NCI-H2171 (cell line): ENCODE measurements around the gene P2RY11.

ENCODE experiments used
- DNase-seq: peaks from one replicate; lab custom pipeline; 2025; lab: John Stamatoyannopoulos, UW

The P2RY11 gene

GRCh38 chr19:10141479-10141878 lies 30.0 kb downstream of the P2RY11 start:
- no peak for DNase-seq

DNA sequence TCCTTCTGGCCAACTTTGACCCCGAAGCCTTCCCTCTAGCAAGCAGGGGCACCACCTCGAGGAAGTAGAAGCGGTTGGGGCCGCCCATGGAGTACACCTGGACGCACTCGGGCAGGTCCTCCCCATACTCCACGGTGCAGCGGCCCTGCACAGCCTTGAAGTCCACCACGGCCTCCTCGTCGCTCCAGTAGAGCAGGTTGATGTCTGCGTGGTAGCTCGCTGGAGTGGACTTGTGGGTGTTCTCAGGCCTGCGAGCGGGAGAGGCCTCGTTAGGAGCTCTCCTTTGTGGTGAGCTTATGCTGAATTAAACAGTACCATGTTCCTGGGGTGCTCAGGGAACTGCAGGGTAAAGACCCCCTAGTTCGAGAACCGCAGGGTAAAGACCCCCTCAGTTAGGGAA lies 30.5 kb downstream of the P2RY11 start:
- DNase-seq, result no peak

DNA sequence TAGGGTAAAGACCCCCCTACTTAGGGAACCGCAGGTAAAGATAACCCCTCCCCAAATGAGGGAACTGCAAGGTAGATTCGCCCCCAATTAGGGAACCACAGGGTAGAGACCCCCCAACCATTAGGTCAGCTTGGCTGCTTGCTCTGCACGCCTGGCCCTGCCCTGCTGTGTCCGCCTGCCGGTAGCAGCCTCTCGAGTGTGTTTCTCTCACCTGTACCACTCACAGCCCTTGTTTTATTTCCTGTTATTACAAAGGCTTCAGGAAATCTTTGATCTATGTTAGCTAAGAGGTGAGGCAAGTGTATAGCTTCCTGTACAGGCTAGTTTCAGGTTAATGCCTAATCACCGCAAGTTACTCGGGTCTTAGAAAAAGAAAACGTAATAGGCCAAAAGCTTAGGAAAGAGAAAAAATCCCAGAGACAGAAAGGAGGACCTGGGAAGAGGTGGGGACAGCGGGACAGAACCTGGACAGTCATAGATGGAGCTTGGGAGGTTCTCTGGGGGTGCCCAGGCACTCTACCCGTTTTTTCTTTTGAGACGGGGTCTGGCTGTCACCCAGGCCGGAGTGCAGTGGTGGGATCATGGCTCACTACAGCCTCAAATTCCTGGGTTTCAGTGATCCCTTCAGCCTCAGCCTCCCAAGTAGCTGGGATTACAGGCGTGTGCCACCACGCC lies 31.3 kb downstream of the P2RY11 start:
- DNase-seq, result no peak

DNA sequence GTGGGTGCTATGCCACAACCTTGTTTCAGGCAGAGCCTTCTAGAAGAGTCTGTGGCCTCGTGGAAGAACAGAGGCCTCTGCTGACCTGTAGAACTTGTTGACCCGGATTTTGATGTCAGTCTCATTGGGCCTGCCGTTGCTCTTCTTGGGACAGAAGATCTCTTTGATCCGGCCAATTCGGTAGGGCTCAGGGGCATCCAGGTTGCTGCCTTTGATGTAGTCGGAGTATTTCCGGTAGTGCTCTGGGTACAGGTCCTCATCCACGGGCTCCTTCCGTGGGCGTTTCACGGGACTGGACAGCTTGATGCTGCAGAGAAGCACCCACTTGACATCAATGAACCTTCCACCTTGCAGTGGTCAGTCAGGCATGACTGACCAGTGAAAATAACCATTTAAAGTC lies 32.2 kb downstream of the P2RY11 start:
- no peak for DNase-seq

GRCh38 chr19:10144361-10144760 lies 32.9 kb downstream of the P2RY11 start:
- DNase-seq, result no peak

GRCh38 chr19:10145031-10145430 lies 33.5 kb downstream of the P2RY11 start:
- no peak for DNase-seq

- DNase-seq, result no peak
Measured at GRCh38 chr19:10146142-10146541, 34.6 kb downstream of the P2RY11 start.

- no peak for DNase-seq
Measured at GRCh38 chr19:10149427-10149826, 37.9 kb downstream of the P2RY11 start.

- DNase-seq, result no peak
Measured at GRCh38 chr19:10151521-10151920, 40.0 kb downstream of the P2RY11 start.

GRCh38 chr19:10152100-10152499 lies 40.6 kb downstream of the P2RY11 start:
- DNase-seq, result no peak

DNA sequence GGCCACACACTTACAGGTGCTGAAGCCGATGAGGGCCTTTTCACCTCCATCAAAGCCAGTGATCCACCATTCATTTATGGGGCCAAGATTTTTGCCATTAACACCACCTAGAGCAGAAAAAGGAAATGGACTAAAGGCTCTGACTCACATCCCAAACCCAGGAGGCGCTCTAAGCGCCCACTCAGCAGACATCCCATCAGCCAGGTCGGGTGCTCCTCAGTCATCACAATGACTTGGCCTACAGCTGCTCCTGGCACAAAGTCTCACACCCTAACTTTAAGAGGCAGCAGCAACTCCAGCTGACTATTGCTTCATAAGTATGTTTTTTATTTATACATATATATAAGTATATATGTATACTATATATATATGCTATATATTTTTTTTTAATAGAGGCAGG lies 44.3 kb downstream of the P2RY11 start:
- DNase-seq, result no peak

DNA sequence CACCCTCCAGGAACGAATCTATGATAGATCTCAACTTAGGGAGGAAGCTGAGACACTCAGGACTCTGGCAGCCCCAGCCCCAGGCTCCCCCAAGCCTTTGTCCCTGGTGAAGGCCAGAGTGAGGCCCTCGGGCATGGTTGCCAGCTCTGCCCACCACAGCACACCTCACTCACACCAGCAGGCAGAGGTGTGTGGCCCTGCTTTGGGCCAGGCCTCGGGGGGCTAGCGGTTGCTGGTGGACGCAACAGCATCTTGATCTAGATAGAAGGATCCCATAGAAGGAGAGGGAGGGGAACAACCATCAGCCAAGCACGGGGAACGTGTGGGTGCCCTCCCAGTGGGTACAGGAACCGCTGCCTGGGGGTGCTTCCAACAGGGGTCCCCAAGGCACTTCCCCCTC lies 46.6 kb downstream of the P2RY11 start:
- DNase-seq, result no peak

DNA sequence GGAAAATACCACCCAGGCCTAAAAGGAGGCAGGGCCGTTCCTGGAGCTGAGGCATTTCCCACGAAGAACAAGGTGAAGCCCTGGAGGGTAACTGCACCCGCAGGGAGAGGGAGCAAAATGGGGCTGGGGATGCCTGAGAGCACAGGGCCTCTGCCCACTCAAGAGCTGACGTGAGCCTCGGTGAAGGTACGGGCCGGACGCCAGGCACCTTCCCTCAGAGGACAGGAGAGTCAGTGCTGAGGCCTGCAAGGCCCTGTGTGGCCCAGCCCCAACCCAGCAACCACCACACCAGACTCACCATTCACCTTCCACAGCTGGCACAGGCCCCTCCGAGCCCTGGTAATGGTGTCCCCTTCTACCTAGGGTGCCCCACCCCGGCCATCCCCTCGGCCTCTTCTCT lies 47.0 kb downstream of the P2RY11 start:
- DNase-seq, result no peak

DNA sequence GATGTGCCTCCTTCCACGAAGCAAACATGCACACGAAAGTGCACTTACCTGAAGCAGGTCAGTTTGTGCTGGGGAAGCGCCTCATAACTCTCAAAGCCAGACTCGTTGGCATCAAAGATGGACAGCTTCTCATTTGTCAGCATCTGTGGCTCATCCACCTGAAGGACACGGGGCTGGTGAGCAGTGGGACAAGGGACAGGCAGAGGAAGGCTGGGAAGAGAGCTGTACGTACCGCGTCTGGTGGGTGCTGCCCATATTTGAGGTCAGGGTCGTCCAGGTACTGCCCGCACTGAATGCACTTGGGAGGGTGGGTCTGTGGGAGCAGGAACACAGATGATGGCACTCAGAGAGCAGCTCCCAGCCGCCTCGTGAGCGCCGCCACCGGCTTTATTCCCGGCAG lies 48.1 kb downstream of the P2RY11 start:
- DNase-seq, result no peak

DNA sequence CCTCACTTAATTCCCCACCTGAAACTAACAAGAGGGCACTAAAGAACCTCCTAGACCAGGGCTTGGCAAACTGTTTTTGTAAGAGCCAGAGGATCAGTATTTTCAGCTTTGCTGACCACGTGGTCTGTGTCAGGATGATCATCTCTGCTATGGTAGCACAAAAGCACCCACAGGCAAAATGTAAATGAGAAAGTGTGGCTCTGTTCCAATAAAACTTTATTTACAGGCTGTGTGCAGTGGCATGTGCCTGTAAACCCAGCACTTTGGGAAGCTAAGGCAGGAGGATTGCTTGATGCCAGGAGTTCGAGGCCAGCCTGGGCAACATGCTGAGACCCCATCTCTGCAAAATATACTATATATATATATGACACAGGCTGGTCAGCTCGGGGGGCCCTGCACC lies 52.0 kb downstream of the P2RY11 start:
- no peak for DNase-seq
